ENCODE measurements around the gene EIF6.

The EIF6 gene

DNA sequence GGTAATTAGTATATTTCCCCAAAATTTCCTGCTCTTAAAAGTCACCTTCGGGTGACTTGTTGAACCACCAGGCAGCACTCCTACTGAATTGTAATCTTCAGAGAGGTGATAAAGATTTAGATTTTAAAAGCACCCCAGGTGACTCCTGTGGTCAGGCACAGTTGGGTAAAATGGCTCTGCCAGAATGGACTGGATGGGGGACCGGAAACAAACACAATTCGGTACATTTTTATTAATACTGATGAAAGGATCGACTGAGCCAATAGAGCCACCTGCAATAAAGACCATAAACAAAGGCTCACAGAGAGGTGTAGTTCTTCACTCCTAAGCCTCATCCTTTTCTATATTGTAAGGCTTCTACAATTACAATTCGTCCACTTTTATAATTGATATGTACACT, 27.2 kb upstream of the EIF6 start:
- no peak for DNase-seq

DNA sequence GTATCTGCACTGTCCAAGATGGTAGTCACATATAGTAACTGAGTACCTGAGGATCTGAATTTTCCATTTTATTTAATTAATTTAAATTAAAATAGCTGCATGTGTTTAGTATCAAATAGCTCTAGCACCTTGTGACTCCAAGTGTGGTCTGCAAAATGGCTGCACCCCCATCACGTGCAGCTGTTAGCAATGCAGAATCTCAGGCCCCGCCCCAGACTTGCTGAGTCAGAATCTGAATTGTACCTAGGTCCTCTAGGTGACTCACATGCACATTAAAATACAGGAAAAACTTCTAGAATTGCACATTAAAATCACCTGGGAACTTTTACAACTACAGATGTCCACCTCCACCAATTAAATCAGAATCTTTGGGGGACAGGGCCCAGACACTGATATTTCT, 26.8 kb upstream of the EIF6 start:
- DNase-seq, result no peak

DNA sequence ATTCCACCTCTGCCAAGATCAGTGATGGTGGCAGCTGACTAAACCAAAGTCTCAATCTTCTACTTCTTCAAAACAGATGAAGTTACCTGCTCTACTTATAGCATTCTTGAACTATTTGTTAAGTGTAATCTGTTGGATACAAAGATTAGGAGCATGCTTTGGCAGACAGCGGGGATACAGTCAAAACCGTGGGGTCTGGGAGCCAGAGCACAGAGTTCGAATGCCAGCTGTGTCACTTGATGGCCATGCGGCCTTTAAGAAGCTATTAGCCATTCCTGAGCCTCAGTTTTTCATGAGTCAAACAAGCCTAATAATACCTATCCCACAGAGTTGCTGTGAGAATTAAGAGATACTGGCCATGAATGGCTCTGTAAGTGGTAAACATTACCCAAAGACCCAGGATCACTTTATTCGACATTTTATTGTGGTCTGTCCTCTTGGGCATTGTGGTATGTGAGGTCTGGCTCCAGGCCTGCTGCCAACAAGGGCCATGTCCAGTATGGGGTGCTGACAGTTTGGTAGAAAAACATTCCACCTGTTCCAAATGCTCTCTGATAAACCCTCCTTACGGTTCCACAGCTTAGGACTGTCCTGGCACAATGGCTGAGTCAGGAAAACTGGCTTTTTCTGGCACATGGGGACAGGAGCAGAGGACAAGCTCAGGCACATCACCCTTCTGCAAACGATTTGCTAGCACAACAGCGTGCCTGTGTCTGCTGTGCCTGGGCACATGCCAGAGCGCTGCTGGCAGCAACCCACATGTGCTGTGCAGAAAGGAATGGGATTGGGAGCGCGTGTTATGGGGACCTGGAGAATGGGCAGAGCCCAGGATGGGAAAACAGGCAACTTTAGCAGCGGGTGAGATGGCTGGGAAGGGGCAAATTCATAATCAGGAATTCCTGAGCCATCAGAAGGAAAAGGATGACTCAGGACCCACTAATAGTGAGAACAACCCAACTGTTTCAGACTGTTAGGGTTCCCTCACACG, 23.4 kb upstream of the EIF6 start:
- peak; percentile 45 for DNase-seq

DNA sequence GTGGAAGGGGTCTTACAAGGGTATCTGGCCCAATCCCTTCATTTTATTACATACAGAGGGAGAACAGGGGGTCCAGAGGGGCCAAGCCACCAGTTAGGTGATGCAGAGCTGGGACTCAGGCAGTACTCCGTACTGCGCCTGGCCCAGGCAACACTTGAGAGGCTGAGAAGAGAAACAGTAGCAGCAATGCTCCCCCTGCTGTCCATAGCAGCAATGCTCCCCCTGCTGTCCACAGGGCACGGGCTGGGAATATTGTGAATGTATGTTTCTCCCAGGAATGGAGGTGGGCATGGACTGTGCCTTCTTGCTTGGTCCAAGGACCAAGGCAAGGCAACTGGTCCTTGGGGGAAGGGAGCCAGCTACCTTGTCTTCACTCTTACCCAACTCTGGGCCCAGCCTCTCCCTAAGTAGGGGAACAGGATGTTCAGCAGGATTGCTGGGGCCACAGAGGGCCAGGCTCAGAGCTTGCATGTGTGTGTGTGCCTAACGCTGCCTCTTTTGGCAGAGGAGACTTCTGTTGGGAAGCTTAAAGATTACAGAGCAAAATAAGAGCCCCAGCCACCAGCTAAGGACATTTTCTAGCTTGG, 22.5 kb upstream of the EIF6 start:
- peak; percentile 22 for DNase-seq

DNA sequence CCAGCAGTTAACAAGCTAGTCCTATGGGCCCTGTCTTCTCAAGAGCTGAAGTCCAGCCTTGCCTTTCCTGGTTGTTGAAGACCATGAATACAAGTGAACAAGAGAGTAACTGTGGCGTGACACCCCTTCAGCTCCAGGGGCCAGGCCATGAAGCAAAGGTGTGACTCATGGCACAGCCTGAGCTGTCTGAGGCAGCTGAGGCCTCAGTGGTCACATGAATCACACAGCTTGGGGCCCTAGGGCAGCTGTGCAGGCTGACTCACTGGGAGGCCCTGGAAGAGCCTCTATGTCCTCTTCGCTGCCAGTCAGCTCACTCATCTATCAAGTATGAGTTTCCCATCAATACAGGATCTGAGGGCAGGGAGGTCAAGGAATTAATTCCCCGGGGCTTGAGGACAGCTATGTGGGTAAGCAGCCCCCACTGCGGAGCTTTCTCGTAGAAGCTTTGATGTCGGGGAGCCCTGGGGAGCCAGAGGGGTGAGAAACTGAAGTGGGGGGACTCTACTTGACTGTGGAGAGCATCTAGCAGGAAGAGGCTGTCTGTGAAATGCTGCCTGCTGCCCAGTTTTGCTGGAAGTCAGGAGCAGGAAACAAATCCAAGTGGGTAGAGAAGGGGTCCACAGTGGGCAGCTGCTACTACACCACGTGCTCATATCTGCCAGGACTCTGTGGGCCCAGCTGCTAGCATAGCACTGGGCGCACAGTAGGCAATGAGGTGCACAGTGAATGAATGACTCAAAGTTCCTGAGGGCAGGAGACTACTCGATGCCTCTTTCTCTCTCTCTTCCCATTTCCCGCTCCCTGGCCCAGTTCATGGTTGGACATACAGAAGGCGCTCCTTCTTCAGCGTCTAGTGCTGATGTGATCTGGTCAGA, 21.3 kb upstream of the EIF6 start:
- no peak for DNase-seq

DNA sequence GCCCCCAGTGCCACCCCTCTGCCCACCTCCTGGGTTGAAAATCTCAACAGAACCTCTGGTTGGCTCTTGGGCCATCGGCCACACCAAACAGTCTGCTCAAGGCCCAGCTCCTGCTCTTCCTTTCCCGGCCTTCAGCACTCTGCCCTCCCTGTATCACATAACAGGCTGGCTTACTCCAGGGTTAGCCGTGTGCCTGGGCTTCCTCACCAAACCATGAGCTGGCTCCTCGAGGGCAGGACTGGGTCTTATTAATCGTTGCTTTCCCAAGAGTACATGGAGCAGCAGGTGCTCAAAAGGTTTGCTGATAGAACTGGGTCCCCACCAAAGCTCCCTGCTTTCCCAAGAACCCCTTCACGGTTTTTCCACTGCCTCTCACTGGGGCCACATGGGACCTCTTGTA, 20.4 kb upstream of the EIF6 start:
- DNase-seq, result no peak

DNA sequence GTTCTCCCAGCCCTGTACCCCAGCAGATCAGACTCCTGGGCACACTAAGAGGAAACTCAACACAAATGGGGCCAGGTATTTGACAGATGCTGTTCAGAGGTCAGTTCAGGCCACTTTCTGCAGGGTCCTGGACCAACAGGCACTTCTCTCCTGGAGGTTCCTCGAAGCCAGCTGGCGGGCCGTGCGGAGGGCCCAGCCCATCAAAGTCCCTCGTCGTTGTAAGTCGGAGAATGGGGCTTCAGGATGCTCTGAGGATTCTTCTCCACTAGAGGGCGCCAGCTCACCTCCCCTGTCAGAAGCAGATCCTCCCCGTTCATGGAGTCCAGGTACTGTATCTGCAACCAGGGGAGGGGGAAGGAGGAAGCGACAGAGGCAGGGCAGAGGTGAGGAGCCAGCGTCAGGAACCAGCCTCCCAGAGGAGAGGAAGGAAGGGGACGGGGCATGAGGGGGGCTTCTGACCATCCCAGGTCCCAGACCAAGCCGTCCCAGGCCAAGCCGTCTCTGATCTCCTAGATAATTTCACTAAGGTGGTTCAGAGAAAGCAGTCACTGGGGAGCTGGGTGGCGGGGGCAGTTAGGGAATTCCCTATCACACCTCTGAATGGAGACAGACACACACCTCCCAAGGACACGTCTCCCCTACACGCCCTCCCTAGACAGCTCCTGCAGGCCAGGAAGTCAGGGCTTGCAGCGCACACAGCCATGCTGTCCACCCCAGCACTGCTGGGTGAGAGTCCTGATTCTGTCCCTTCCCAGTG, 19.3 kb upstream of the EIF6 start:
- DNase-seq, result peak; percentile 81

DNA sequence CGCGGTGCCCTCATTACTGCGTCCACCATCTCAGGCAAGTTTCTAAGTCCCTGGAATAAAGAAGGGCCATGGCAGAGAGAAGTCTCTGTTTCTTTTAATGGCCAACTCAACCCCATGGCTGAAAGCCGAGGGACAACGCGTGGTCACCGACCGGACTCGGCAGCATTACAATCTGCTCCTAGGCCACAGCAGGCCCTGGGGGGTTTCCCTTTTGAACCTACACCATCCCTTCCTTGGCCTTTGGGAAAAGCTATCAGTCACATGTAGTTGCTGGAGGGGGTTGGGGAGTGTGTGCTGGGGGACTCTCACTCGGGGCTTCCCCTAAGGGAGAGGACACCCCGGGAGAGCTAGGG, 18.8 kb upstream of the EIF6 start:
- DNase-seq, result no peak

DNA sequence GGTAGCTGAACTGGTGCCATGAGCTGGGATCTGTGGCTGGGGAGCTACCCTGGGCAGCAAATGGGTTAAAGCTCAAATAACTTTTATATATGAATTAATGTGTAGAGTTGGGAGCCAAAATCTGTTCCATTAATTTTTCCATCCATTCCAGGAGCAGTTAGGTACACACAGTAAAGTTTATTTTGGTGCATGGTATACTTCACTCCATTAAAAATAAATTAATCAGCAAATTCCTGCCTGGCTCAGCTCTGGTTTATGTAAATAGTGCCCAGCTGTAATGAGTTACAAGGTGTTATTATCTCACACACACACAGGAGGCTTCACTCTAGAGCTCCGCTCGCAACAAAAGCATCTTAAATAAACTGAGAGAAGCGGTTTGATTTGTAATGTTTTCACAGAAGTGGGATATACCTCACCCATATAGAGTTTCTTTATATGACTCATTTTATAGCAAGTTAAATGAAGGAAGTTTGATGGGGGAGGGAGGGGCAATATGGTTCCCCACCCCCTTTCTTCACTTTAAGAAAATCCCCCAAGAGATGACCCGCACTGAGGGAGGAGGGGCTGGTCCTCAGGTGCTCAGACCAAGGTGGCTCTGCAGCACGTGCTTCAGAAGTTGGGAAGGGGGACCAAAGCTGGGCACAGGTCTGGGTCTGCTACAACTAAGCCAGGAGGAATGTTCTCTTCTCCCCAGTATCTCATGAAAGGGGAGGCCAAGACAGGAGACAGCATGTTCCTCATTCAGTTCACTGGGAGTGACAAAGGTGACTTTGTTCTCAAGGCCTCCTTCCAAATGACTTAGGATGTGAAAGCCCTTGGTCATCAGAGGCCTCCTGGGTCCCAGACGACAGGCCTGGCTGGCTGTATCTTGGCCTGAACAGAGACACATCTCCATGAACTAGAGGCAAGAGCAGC, 18.1 kb upstream of the EIF6 start:
- DNase-seq, result no peak

DNA sequence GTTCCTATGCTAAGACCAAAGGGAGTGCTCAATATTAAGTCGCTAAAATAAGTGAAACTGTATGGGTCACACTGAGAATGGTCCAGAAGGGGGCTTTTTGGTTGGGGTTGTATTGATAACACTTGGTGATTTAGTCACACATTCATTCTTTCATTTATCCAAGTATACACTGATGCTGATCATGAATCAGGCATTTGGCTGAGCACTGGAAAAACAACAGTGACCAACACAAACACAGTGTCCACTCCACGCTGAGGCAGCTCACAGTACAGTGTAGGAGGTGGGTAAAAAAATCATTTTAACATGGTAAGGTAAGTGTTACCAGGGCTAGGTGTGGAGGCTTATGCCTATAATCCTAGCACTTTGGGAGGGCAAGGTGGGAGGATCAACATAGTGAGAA, 16.9 kb upstream of the EIF6 start:
- no peak for DNase-seq

DNA sequence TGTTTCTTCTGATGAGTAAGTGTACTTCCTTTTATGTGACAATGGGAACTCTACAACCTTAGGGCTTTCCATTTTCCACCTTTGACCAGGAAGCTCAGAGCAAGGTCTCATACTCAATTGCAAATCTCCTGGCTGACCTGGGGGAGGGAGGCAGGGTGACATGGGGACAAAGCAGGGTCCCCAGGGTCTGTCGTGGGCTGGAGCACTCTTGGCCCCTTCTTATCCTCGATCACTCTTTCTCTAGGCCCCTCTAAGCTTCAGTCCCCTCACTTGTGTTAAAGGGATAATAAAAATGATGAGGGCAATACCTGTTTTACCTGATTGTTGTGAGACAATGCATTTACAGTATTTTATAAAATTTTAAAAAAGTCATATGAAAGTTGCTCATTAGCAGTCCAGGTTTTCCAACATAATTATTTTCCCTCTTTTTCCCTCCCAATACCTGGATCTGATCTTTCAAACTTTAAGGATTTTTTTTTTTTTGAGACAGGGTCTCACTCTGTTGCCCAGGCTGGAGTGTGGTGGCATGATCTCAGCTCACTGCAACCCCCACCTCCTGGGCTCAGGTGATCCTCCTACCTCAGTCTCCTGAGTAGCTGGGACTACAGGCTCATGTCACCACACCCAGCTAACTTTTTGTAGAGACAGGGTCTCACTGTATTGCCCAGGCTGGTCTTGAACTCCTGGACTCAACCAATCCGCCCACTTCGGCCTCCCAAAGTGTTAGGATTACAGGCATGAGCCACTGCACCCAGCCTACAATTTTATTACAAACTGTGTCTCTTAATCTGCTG, 16.1 kb upstream of the EIF6 start:
- no peak for DNase-seq

DNA sequence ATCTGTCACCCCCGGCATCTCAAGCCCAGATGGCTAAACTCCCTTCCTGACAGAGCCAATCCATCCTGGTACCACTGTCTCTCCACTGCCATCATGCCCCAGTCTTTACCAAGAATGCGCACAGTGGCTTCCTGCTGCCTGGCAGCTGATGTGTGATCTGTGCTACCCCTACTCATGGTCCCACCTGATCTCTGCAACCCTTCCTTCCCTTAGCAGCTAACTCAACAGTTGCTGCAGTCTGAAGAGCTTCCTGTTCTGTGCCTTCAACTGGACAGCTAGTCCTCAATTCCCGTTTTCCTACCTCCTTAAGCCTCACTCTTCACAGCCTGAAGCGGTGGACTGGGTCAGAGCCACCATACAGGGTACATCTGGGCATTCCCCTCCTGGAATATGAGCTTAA, 15.2 kb upstream of the EIF6 start:
- no peak for DNase-seq

DNA sequence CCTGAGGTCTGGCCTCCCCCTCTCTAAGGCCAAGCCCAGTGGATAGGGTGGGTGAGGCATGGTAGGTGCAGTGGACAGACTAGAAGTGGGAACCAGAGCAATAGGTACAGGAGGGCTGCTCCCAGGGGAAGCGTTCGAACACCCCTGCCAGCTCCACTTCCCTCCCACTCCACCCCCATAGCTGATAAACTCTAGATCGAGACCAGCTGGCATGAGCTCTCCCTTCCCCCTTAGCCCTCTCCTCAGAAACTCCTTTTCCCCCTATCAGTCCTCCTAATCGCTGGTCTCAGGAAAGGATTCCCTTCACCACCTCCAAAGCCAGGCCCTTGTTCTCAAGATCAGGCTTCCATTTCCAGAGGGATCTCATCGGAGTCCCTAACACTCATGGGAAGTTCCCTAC, 13.7 kb upstream of the EIF6 start:
- no peak for DNase-seq

DNA sequence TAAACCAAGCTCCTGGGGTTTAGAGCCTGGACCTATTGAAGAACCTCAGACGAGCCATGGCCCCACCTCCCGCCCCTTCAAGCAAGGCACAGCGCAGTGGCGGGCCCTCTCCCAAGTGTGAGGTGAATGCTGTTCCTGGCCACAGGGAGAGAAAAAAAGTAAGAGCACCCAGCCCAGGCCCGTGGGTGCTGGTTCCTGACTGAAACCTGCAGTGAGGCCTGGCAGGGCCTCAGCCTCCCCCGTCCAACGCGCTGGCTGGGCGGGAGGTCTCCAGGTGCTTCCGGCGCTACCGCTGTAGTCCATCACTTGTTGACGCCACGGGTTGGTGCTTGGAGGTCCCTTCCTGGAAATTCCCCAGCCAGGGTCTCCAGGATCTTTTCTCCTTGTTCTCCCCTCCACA, 13.2 kb upstream of the EIF6 start:
- DNase-seq, result no peak

DNA sequence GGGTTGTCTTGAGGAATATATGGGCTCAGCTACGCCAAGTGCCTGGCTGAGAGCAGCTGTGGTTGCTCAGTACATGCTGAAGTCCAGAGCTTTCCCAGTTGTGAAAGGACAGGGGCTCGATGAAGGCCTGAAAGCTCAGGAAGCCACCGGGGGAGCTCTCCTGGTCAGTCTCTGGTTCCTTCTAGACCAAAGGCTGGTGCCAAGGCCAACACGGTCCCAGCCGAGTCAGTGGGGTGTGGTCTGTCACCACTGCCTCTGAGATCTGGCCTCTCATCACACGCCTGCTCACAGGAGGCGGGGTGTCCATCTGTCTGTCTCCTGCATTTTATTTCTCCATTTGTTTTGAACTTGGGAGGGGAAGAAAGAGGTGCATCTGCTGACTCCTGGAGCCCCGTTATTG, 12.6 kb upstream of the EIF6 start:
- DNase-seq, result no peak

DNA sequence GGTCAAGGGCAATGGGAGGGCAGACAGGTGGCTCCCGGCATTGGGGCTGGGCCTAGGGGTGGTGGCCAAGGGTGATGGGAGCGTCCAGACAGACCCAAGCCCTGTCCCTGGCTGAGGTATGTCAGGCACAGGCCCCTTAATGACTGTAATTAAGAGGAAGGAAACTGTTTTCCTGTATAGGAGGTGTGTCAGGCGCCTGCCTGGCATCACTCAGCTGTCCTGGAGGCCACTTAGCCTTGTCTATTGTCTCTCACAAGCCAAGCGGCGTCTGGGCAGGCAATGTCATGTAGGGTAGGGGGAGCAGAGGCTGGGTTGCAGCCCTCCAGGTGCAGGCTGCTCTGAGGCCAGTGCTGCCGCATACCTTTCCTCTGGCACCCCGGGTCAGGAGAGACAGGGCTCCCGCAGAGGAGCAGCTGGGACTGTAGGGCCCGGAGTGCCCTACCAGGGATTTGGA, 11.6 kb upstream of the EIF6 start:
- no peak for DNase-seq

DNA sequence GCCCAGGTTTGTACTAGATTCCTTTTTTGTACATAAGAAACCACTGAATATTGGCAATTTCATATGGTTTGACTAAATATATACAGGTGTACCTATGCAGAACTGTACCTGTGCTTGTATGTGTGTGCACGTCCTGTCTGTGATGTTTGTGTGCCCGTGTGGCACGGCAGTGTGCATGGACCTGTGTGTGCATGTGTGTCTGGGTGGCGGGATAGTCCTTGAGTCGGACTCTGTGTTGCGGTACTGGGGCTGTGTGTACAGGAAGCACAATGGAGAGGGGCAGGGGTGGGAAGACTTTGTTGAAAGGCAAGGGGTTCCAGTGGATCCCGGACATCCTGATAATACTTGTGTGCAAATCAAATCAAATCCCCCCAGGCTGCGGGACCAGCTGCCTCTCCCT, 11.1 kb upstream of the EIF6 start:
- DNase-seq, result no peak

DNA sequence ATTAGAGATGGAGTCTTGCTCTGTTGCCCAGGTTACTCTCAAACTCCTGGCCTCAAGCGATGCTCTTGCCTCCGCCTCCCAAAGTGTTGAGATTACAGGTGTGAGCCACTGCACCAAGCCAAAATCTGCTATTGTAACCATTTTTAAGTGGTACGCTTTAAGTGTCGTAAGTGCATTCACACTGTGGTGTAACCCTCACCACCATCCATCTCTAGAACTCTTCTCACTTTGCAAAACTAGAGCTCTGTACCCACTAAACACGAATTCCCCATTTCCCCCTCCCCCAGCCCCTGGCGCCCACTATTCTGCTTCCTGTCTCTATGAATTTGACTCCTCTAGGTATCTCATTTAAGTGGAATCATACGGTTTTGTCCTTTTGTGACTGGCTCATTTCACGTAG, 10.5 kb upstream of the EIF6 start:
- no peak for DNase-seq

DNA sequence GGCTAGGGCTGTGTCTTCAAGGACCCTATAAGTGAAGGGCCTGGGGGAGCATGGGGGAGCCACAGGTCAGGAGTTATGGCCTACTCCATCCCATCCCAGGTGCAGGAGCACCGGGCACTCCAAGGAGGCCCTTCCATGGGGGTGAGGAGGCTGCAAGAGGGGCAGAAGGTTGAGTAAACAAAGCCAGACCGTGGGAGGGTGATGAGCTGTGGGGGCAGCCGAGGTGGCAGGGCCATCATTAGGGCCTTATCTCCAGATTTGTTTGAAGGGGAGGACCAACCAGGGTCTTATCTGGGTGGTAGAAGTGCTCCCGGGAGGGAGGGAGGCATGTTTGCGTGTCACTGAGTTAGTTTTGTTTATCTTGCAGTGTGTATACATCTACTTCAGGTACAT, 9.7 kb upstream of the EIF6 start:
- DNase-seq, result no peak

Measured in midbrain (tissue), 1 donor.